ENCODE results near the gene BOD1. TPM values are rescaled to one million over a fixed set of nuclear protein-coding genes. Genes with fewer than 3 reads are reported as not detected.
A peak's percentile ranks its signal among the peaks of the same experiment; 100 is the strongest.

BOD1 gene
- total RNA-seq, 1 donor from 2014 or later: 46.4 TPM

DNA sequence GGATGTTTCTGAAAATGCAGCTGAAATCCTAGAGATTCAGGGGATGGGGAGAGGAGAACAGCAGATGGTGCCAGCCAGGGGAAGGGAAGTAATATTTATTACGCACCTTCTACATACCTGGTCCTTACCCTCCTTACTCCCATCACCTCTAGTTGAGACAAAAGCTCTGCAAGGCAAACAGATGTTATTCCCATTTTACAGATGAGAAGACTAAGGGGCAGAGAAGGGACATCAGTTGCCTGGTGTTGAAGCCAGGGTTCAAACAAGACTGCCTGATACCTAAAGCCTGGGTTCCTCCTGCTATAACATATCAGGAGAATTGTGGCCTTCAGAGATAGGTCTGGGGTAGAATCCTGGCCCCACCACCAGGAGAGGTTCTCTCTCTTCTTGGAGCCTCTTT, 7.3 kb upstream of the BOD1 start:
- intact Hi-C loops (cut with DNase I): no loop called here
- ATAC-seq (no peak), DNase-seq (ENCODE audit: missing footprints) (no peak)

DNA sequence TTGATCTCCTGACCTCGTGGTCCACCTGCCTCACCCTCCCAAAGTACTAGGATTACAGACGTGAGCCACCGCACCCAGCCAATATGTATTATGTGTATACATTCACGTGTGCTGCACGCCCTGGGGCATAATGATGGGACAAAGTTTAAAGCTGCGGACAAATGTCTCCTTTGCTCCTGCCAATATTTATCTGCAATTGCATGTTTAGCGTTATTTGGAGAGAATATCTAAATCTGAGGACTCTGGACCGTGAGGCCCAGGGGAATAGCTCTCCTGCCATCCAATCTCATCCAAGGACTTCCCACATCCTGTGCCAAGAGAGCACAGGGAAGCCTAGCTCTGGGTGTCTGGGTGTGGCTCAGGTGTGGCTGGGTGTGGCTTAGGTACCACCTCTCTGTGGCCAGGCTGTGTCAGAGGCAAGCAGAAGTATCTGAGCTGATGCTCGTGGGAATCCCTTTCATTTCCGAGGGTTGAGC, 6.9 kb upstream of the BOD1 start:
- no peak for ATAC-seq
- intact Hi-C loops (cut with DNase I): no loop called here
- DNase-seq (ENCODE audit: missing footprints): no peak

DNA sequence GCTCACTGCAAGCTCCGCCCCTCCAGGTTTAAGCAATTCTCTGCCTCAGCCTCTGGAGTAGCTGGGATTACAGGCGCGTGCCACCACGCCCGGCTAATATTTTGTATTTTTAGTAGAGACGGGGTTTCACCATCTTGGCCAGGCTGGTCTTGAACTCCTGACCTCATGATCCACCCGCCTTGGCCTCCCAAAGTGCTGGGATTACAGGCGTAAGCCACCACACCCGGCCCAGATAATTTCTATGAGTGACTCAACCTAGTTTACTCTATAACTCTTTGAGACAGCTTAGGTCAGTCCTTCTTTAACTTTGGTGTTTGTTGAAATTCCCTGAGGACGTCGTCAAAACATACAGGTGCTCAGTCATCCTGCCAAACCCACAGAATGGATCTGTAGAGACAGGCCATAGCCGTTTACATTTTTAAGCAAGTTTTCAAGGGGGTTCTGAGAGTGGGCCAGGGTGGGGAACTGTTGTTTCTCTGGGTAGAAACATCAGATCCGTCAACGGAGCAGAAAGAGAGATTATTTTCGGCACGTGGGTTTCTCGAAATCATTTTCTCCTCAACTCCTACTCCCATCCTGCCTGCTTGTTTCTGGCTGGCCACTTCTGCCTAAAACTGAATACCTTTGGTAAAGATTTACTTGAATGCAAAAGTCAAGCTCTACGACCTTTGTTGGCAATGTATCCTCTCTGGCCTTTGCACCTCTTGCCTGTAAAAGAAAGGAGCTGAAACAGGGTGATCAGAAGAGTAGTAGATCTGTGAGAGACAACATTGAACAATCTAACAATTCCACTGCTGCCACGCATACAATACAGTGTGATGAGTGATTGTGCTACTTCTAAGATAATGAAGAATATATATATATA, 6.0 kb upstream of the BOD1 start:
- DNase-seq (ENCODE audit: missing footprints): no peak
- intact Hi-C loops (cut with DNase I): no loop called here
- ATAC-seq: no peak

DNA sequence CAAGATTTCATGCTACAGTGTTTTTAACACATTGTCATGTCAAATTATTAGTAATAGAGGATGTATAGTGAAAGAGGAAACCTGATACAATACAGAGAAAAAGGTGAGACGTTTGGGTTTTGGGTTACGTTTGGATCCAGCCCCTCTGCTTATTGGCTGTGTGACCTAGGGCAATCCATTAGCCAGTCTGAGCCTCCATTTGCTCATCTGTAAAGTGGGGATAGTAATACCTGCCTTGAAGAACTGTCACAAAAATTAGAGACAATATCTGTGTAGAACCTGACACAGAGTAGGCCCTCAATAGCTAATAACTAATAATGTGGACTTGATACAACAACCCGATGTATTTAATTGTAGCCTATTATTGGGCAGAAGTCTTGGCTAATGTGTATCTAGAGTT, 4.3 kb upstream of the BOD1 start:
- intact Hi-C loops (cut with DNase I): no loop called here
- no peak for ATAC-seq

DNA sequence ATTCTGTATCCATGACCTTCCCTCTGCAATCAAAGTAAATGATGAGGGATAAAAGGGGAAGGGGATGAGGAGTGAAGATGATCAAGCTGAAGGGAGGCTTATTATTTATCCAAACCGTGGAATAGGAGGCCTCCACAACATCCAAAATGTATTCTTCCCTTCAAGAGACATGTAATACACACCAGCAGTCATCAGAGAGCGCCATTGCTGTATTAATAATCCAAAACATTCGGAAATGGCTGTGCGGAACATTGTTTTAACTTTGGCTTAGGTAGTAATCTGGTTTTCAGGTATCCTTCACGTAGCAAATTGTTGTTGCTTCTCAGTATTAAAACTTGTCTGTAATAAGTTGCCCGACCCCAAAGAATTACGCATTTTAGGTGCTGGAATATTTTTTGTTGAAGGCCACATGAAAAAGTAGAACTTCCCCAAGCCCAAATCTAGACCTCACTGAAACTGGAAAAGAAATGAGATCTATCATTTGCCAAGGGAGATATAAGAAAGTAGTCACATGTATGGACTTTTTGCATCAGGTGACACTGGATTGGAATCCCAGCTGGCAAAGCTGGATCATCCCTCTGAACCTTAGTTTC, 2.6 kb upstream of the BOD1 start:
- intact Hi-C loops (cut with DNase I): loop anchor here (1.0 to 5.0 kb wide), 4 partner anchors 143 to 693 kb away; partner anchors contain the start of gene CPEB4
- DNase-seq (ENCODE audit: missing footprints) (no peak), ATAC-seq (no peak)

More for the DNA sequence above, 4.3 kb upstream of the BOD1 start:
- DNase-seq (ENCODE audit: missing footprints): no peak

DNA sequence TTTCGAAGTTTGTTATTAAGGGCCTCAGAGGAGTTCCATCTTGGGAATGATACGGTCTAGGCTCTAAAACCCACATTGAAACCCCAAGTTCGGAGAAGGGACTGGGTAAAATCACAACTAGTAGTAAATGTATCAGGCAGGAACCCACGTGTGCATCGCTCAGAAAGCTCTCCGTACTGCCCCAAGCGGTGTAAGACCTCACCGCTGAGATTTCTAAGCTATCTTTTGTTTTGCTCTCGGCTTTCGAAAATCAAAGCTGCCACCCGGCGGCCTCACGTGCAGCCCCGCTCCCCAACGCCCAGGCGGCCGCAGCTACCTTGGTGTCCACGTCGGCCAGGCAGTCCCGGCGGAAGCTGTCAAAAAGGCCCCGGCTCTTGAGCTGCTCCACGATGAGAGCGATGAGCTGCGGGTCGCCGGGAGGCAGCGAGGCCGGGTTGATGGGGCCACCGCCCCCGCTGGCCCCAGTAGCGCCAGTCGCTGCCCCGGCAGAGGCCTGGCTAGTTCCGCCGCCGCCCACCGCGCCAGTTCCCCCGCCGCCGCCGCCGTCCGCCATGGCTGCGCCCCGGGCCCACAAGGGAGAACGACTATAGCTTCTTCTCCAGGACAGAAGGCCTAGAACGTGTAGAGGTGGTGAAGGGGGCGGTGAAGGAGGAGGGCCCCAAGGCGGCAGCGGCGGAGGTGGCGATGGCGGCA, 420 bp downstream of the BOD1 start:
- ATAC-seq: peak; percentile 60
- intact Hi-C loops (cut with DNase I): loop anchor here (5.0 kb wide), 3 partner anchors 146 to 696 kb away; partner anchors contain the start of gene CPEB4
- DNase-seq (ENCODE audit: missing footprints): no peak

DNA sequence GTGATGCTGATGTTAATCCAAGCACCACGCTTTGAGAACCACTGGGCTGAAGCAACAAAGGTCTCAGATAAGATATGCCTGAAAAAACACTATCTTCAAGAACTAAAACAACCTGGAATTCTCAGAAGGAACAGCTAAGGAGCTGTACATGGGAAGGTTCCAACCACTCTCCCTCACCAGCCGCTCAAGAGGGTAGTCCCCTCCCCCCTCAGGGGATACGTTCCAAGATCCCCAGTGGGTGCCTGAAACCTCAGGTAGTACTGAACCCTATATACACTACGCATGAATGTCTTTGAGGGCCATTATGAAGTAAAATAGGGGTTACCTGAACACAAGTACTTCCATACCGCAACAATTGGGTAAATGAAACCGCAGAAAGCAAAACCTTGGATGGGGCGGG, 1.9 kb downstream of the BOD1 start:
- intact Hi-C loops (cut with DNase I): no loop called here
- ATAC-seq: no peak
- DNase-seq (ENCODE audit: missing footprints): no peak

DNA sequence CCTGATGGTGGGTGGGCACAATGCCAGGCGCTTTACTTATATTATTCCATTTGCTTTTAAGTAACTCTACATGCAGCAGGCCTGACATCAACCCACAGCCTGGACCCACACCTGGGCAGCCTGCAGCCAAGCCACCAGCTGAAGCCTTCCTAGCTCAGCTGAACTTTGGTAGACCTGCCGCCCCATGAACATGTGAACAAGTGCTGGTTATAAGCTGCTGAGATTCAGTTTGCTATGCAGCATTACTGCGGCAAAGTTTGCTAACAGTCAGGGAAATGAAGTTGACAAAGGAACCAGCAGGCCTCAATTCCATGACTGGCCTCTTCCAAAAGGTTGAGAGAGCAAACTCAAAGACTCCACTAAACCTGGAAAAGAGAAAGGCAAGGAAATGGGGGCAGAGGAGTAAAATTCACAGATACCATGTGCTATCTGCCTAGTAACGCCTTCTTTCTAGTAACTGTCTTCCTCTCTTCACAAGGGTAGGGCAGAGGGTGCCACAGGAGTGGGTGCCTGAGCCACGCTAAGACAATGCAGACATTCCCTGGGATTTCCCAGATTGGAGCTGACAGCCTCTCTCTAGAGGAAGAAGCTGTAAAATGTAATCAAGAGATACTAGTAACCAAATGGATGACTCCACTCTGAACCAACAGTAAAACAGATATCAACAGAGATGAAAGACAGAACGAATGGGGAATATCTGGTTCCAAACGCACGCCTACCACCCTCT, 2.9 kb downstream of the BOD1 start:
- no peak for DNase-seq (ENCODE audit: missing footprints)
- intact Hi-C loops (cut with DNase I): no loop called here
- no peak for ATAC-seq

DNA sequence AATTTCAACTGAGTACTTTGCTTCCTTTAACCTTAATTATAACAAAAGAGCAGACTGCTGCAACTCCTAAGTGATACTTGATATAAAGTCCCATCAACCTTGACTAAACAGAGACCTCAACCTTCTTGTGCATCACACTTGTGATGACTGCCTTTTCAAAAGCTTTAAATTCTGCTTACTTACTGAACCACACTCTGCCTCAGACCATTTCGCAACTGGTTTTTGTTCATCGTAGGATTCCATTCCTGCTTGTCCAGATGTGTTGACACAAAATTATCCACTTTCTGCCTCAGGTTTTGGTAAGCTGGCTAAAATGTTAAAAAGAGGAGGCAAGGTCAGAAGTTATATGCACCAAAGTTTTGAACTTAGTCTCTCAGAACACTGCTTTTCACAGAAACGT, 3.5 kb downstream of the BOD1 start:
- DNase-seq (ENCODE audit: missing footprints) (no peak), ATAC-seq (no peak)
- intact Hi-C loops (cut with DNase I): no loop called here

DNA sequence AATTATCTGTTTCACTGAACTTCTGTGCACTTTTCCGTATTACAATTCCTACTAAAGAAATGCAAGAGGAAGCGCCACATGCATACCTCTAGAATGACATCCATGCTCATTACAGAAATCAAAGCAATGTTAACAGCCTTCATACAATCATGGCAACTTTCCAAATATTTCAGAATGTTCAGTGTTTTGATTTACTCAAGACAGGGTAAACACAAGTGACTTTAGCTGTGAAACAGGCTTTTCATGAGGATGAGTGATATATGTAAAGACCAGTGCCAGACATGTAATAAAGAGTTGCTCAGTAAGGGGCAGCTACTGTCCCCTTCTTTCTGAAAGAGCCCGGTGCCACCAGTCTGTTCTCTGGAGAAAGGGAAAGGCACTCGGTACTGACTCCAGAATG, 4.7 kb downstream of the BOD1 start:
- intact Hi-C loops (cut with DNase I): no loop called here
- DNase-seq (ENCODE audit: missing footprints) (no peak), ATAC-seq (no peak)

DNA sequence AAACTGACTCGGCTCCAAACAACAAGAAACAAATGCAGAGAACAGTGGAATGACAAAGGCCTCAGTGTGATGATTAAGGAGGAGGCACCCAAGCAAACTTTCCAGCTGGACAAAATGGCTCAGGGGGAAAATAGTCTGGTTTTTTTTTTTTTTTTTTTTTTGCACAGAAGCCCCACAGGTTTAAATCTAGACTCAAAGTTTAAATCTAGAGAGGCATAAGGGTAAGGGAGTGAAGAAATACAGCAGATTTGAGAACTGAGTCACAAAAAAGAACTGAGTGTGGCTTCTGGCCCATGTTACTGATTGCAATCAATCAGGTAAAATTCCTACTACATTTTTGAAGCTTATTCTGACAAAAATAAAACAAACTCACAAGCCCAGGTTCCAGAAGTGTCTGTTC, 12.3 kb downstream of the BOD1 start:
- ATAC-seq (no peak), DNase-seq (ENCODE audit: missing footprints) (no peak)
- intact Hi-C loops (cut with DNase I): no loop called here

DNA sequence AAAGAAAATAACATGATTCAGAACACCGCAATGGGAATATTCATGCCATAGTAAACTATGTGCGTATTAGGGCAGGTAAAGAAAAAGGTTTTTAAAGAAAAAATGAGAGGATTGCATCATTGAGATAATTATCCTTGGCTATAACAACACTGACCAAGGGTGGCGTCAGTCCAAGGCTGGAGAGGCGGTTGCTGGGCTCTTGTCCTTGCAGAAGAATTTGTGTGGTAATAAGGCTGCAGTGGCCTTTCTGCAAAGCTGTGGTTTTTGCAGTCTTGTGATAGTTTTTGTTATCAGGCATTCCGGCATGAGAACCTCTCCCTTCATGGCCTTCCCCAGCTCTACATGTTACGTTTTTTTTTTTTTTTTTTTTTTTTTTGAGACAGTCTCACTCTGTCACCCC, 14.0 kb downstream of the BOD1 start:
- intact Hi-C loops (cut with DNase I): no loop called here
- no peak for DNase-seq (ENCODE audit: missing footprints)
- peak; percentile 30 for ATAC-seq

DNA sequence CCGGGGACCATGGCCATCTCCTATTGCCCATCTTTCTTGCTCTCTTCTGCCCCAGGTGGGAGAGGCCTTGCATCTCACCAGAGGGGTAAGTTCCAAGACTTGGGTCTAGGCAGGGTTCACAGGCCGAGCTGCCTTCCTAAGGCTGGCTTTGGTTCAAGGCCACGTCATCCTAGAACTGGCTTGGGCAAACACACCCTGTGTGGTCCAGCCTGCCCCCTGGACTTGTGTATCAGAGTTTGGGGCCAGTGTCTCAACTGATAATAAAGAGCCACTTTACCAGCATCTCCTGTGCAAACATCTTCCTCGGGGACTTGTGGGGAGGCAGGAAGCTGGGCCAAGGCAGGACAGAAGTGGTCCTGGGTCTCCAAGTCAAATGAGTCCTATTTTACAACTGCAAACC, 17.8 kb downstream of the BOD1 start:
- DNase-seq (ENCODE audit: missing footprints) (no peak), ATAC-seq (no peak)
- intact Hi-C loops (cut with DNase I): no loop called here

DNA sequence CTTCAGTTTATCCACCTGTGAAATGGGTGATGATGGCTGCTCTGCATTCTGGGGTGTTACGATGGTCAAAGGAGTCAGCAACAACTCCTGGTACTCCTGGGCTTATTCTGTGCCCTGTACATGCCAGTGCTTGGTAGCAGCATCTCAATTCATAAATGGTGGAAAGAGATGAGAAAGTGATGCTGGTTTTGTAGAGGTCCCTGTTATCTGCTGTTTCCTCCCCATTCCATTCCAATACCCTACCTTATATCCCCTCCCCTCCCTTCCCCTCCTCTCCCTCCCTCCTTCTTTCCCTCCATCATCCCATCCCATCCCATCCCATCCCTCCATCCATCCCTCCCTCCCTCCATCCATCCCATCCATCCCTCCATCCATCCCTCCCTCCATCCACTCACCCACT, 19.1 kb downstream of the BOD1 start:
- intact Hi-C loops (cut with DNase I): no loop called here
- no peak for DNase-seq (ENCODE audit: missing footprints)
- no peak for ATAC-seq

DNA sequence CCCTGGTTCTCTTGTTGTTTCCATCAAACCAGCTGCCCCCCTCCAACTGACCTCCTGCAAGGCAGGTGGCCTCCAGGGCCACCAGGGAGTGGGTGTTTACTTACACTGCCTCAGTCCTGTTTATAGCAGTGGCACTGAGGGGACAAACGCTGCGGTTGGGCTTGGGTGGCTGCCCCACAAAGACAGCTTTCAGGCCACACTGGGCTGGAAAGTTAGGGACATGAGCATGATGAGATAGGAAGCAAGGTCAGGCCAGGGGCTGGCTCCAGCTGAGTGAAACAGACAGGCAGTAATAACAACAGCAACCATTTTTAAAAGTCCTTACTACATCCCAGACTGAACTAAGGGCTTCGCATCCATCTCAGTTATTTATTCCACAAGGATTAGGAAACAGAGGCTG, 20.6 kb downstream of the BOD1 start:
- intact Hi-C loops (cut with DNase I): no loop called here
- DNase-seq (ENCODE audit: missing footprints): no peak
- ATAC-seq: no peak

DNA sequence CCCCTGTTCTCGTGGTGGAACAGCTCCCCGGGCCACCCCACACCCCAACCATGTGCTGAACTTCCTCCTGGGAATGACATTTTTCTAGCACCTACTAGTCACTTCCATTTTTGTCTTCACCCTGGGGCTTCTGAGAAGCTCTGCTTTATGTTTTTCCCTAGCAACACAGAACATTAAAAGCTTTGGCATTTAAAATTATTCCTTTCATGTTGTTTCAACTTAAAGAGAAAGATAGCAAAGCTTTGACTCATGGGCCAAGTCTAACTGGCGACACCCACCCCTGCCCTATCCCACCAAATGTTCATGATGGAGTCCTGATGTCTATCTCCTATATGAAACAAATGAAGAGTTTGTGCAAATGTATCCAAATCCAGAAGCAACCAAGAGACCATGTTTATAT, 22.4 kb downstream of the BOD1 start:
- intact Hi-C loops (cut with DNase I): no loop called here
- no peak for DNase-seq (ENCODE audit: missing footprints)
- ATAC-seq: no peak

DNA sequence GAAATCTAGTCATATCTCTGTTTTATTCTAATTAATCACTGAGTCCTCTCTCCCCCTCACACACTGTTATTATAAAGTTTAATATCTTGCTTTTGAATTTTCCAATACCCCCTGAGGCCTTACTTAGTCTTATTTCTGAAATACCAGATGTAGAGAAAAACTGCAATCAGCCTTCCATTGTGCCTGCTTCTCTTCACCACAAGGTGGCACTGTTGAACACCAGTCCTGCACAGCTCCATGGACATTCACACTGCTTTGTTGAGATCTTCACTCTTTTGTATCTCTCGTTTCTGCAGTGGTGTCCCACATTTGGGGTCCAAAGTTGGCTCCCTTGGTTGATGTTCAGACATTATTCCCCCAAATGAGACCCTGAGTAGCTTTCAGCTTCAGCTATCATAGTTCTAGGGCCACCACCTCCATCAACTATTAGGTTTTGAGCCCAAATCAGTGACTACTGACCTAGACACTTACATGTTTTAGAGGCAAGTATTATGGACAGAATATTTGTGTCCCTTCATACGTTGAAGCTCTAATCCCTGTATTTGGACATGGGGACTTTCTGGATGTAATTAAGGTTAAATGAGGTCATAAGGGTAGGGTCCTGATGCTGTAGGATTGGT, 24.3 kb downstream of the BOD1 start:
- intact Hi-C loops (cut with DNase I): no loop called here
- DNase-seq (ENCODE audit: missing footprints) (no peak), ATAC-seq (no peak)

DNA sequence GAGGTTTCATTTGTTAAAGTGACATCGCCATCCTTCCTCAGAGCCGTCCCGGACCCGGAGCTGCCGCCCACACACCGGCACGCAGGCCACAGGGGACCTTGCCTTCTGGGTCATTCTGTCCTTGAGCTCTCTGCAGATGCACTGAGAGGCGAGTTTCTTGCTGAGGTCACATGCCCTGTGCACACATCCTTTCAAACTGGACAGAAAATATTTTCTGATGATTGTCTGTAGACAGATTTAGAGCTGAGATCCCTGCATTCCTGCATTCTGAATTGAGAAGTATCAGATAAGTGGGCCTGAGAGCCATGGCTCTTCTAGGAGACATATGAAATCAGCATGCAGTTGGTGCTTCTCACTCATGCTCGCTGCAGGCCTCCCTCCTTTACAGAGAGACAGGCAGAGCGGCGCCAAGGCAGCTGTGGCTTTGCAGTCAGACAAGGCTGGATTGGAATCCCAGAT, 25.4 kb downstream of the BOD1 start:
- intact Hi-C loops (cut with DNase I): no loop called here

More for the DNA sequence above, 25.4 kb downstream of the BOD1 start:
- DNase-seq (ENCODE audit: missing footprints) (no peak), ATAC-seq (peak; percentile 72)

All from Right ventricle myocardium inferior (tissue), 1 donor.